ENCODE measurements around the gene VMP1.

DNA sequence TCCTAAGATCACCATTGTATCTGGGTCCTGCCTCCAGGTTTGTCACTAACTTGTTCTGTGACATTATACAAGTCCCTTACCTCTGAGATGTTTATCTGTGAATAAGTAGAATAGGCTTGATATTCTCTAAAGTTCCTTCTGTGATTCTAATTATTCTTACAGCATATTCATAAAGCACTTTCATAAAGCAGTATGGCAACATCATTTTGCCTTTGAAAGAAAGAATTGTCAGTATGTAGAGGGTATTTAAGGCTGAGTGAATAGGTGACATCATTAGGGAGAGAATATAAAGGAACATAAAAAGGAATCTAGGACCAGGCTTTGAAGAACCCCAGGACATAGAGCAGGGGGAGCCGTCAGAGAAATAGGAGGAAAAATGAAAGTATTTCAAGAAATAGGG lies 15.6 kb downstream of the VMP1 start:
- TF ChIP-seq, protein P1, sequence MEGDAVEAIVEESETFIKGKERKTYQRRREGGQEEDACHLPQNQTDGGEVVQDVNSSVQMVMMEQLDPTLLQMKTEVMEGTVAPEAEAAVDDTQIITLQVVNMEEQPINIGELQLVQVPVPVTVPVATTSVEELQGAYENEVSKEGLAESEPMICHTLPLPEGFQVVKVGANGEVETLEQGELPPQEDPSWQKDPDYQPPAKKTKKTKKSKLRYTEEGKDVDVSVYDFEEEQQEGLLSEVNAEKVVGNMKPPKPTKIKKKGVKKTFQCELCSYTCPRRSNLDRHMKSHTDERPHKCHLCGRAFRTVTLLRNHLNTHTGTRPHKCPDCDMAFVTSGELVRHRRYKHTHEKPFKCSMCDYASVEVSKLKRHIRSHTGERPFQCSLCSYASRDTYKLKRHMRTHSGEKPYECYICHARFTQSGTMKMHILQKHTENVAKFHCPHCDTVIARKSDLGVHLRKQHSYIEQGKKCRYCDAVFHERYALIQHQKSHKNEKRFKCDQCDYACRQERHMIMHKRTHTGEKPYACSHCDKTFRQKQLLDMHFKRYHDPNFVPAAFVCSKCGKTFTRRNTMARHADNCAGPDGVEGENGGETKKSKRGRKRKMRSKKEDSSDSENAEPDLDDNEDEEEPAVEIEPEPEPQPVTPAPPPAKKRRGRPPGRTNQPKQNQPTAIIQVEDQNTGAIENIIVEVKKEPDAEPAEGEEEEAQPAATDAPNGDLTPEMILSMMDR (IDR thresholded peaks at IDR 0.05; ENCODE audit: low read depth, low read length, poor library complexity, severe bottlenecking) = no peak
- TF ChIP-seq EZH2phosphoT487 (IDR thresholded peaks at IDR 0.05; ENCODE audit: borderline replicate concordance, low read length) = no peak
